T-helper 1 cell (primary cell): ENCODE results near the gene ABCC6.
"Not testable (repeated sequence)": the region's sequence is repeated elsewhere in the genome, so short reads cannot be mapped to it uniquely, and the experiment has no call there.

Source experiments
- DNase-seq, 5 donors: peaks; one replicate each; pipeline ENCODE4 v3.0.0-alpha.2; 2012 to 2020

The ABCC6 gene

DNA sequence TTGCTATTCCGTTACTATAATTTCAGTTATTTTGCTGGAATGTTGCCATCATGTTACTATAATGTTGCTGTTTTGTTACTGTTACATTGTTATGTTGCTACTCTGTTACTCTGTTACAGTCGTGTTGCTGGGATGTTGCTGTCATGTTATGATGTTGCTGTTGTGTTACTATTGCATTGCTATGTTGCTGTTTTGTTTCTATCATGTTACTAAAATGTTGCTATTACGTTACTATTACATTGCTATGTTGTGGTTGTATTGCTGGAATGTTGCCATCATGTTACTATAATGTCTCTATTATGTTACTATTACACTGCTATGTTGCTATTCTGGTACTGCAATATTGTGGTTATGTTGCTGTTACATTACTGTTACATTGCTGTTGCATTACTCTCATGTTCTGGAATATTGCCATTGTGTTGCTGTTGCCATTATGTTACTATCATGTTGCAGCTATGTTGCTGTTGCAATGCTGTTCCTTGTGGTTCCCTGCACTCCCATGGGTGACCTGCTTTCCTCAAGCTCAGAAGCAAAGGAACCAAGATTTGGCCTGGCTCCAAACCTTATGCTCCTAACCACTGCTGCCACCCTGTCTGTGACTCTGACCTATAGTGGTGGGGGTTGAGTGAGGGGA, 64.4 kb downstream of the ABCC6 start:
- no peak for DNase-seq

- DNase-seq, result no peak
Observed at GRCh38 chr16:16158082-16158658, 65.1 kb downstream of the ABCC6 start.

- DNase-seq, result no peak
Observed at GRCh38 chr16:16157166-16157565, 66.1 kb downstream of the ABCC6 start.

DNA sequence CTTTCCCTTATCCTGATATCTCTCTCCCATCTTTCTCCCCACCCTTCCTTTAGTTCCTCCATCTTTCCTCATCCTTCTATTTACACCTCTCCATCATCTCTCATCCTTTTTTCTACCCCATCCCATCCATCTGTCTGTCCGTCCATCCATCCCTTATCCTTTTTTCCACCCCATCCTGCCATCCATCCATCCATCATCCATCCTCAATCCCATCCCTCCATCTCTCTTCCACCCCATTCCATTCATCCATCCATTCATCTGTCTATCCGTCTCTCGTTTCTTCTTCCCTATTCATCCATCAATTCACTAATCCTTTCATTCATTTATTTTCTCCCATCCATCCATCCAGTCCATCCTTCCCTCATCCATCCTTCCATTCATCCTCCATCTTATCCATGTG, 68.1 kb downstream of the ABCC6 start:
- DNase-seq, result no peak

DNA sequence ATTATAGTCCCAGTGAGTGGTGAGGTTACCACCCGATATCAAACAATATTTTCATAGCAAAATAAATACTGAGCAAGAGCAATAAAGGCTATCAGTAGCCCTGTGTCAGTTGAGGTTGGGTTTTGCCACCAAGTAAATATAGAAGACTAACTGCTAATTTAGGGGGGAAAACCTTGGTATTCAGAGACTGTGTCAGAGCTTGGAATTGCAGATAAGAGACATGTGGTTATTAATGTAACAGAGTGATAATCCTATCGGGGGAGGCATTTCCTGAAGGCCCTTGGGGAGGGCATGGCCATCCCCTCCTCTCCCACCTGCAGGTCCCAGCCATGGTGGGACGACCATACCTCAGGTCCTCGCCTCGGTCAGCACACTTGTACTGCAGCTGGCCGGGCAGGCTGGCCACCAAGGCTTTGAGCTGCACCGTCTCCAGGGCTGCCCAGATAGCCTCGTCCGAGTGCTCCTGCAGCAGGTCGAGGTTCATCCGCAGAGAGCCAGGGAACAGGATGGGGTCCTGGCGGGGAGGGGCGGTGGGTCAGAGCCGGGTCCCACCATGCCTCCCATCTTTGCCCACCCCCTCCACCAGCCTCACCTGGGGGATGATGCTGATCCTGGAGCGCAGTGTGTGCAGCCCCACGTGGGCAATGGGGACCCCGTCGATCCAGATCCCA, 68.9 kb downstream of the ABCC6 start:
- DNase-seq, result no peak

DNA sequence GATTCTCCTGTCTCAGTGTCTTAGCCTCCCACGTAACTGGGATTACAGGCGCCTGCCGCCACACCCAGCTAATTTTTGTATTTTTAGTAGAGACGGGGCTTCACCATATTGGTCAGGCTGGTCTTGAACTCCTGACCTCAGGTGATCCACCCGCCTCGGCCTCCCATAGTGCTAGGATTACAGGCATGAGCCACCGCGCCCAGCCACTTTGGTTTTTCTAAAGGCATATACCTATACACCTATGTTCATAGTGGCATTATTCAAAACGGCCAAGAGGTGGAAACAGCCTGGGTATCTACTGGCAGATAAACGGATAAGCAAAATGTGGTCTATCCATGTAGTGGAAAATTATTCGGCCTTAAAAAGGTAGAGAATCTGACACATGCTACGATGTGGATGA, 70.3 kb downstream of the ABCC6 start:
- DNase-seq, result not testable (repeated sequence)

DNA sequence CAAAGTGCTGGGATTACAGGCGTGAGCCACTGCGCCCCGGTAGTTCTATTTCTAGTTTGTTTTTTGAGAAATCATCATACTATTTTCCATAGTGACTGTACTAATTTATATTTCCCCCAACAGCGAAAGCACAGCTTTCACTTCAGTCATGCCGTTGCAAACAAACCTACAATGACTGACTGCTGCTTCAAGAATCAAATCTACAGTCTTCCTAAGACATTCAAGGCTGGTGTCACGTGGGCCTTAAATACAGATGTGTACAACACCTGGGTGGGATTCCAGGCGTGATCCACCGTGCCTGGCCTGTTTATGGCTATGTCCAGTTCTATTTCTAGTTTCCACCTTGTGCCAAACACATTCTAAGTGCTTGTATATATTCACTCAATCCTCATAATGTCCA, 72.0 kb downstream of the ABCC6 start:
- DNase-seq, result no peak

GRCh38 chr16:16150878-16151152, 72.5 kb downstream of the ABCC6 start:
- no peak for DNase-seq

- no peak for DNase-seq
Observed at GRCh38 chr16:16150117-16150877, 73.0 kb downstream of the ABCC6 start.

DNA sequence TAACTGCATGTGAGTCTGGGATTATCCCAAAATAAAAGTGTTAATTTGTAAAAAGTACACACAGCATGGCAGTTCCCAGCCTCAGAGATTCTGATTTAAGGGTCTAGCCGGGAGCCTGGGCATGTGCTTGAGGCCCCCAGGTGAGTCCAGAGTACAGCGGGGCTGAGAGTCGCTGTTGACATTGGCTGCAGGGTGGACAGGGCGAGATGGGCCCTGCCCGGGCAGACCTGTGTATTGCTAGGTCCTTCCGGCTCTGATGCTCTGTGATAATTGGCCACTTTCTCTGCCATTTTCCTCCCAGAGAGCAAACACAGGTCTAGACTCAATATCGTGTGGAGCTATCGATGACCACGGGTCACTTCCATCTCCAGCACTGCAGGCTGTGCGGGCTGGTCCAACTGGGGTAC, 73.6 kb downstream of the ABCC6 start:
- no peak for DNase-seq

DNA sequence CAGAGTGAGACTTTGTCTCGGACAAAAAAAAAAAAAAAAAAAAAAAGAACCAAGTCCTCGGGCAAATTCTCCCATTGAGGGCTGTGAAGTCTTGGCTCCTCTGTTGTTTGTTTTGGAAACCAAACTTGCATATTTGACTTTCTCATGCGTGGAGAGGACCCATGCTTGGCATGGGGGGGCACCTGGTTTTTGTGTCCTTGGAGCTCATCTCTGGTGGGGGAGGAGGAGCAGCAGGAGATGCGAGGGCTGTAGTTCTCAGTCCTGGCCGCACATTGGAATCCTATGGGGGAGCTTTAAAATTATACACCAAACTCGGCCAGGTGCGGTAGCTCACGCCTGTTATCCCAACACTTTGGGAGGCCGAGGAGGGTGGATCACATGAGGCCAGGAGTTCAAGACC, 74.5 kb downstream of the ABCC6 start:
- no peak for DNase-seq

DNA sequence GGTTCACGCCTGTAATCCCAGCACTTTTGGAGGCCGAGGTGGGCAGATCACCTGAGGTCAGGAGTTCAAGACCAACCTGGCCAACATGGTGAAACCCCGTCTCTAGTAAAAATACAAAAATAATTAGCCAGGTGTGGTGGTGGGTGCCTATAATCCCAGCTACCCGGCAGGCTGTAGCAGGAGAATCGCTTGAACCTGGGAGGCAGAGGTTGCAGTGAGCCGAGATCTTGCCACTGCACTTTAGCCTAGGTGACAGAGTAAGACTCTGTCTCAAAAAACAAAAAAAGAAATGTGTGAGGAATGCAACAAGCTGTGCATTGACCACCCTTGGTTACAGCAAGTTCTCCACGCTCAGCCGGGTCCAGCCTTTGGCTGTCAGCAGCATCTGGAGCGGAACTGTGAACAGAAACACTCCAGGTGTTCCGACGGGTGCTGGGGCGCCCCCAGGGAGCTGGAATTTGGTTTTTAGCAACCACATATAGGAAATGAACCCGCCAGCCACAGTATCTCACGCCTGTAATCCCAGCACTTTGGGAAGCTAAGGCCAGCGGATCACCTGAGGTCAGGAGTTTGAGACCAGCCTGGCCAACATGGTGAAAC, 75.2 kb downstream of the ABCC6 start:
- DNase-seq, result not testable (repeated sequence)

- no peak for DNase-seq
Observed at GRCh38 chr16:16147316-16147999, 75.8 kb downstream of the ABCC6 start.

GRCh38 chr16:16146380-16147315, 76.6 kb downstream of the ABCC6 start:
- DNase-seq, result no peak

DNA sequence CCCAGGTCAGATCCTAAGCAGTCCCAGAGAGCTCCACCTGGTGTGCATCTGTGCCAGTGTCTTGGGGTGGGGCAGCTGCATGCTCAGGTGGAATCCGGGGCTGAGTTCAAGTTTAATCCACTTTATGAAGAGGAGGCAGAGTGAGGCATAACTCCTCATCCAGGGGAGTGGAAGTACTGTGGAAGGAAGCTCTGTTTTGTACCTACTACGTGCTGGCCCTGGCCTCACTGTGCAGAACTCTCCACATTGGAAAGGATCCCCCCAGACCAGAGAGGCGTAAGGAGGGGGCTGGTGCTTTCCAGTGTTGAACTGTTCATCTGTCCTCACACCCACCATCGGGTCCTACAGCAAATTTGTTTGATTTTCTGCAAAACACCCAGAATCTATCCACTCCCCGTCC, 78.0 kb downstream of the ABCC6 start:
- no peak for DNase-seq

DNA sequence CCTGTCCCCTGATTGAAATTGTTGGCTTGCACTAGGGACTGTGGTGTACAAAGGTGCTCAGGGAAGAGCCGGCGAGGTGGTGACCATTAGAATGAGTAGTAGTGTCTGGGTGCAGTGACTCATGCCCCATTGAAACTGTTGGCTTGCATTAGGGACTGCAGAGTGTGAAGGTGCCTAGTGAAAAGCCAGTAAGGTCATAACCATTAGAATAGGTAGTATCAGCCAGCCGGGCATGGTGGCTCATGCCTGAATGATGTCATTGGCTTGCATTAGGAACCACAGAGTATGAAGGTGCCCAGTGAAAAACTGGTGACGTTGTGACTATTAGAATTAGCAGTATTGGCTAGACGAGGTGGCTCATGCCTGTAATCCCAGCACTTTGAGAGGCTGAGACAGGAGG, 78.9 kb downstream of the ABCC6 start:
- DNase-seq, result no peak

DNA sequence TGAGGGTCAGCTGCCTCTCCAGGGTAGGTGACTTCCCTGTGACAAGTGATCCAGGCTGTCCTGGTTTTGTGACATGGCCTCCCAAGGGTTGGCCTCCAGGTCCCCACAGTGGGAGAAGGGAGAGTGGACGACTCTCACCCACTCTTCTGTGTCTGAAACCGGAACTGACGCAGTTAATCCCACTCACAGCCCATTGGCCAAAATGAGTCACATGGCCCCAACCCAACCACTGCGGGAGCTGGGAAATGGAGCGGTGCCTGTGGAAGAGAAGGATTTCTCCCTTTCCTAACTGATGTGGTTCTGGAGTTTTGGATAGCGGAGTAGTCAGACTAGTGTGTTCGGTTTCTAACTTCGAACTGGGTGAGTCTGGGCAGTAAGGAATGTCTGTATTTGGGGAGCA, 79.4 kb downstream of the ABCC6 start:
- no peak for DNase-seq

- DNase-seq, result peak in 1 of 5 donors; percentile 5
Observed at GRCh38 chr16:16143038-16143763, 80.1 kb downstream of the ABCC6 start.

DNA sequence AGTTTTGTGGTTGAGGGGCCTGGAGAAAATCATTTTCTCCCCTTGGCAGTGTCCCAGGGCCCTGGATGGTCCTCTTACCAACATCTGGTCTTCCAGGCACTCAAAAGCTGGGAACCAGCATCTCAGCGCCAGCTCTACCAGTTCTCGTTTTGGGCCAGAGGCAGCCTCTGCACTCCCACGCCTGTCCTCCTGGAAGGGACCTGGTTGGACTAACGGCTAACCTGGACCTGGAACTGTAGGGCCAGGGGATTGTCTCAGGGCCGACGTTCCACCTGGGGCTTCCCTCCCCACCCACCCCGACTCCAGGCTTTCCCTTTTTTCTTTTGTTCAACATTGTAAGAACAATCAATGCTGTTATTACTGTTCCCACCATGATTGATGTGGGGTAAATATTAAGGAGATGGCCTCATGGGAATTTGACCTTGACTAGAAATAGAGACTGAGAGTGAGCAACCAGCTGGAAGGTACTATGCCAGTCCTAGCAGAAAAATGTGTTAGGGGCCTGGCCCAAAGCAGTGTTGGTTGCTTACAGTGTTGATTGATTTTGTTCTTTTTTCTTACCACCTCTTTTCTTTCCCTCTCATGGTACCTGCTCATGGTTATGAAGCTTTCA, 81.4 kb downstream of the ABCC6 start:
- no peak for DNase-seq

GRCh38 chr16:16141141-16141540, 82.2 kb downstream of the ABCC6 start:
- DNase-seq, result no peak

DNA sequence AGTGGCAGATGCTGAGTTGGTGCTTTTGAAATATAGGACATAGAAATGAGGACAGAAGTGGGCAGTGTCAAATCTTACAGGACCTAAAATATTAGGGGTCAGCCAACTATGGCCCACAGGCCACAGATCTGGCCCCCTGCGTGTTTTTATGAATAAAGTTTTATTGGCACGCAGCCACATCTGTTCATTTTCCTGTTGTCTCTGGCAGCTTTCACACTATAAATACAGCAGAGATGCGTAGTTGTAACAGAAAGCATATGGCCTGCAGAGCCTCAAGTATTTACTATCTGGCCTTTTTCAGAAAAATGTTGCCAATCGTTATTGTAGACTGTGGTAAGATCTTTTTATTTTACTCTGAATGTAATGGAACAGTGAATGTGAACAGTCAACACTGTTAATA, 82.8 kb downstream of the ABCC6 start:
- no peak for DNase-seq
